Parathyroid adenoma (tissue), 2 donors: ENCODE data around the gene DCP1B.

ENCODE experiments used
- H2AFZ ChIP-seq: fragments of 300-600 bp; sonication (generic); one replicate; pipeline ENCODE4 v1.7.0; 2017; ENCODE audit warnings: antibody characterized with exemption, mild to moderate bottlenecking
- H3K27ac ChIP-seq: fragments of 300-600 bp; sonication (generic); one replicate; pipeline ENCODE4 v1.7.0; 2017
- H3K27me3 ChIP-seq: fragments of 300-600 bp; sonication (generic); one replicate; pipeline ENCODE4 v1.7.0; 2017; ENCODE audit warnings: low read length; ENCODE audit not compliant: control insufficient read depth, insufficient read depth
- H3K36me3 ChIP-seq: fragments of 300-600 bp; sonication (generic); one replicate; pipeline ENCODE4 v1.7.0; 2017; ENCODE audit warnings: low read length; ENCODE audit not compliant: control insufficient read depth, insufficient read depth
- H3K4me1 ChIP-seq: fragments of 300-600 bp; sonication (generic); one replicate; pipeline ENCODE4 v1.7.0; 2017; ENCODE audit warnings: control low read depth
- H3K4me2 ChIP-seq: fragments of 300-600 bp; sonication (generic); one replicate; pipeline ENCODE4 v1.7.0; 2017; ENCODE audit warnings: low read length
- H3K4me3 ChIP-seq: fragments of 300-600 bp; sonication (generic); one replicate; pipeline ENCODE4 v1.7.0; 2017; ENCODE audit warnings: low read depth, low read length
- H3K79me2 ChIP-seq: fragments of 300-600 bp; sonication (generic); one replicate; pipeline ENCODE4 v1.7.0; 2017; ENCODE audit warnings: control low read depth
- H3K9ac ChIP-seq: fragments of 300-600 bp; sonication (generic); one replicate; pipeline ENCODE4 v1.7.0; 2017; ENCODE audit warnings: mild to moderate bottlenecking
- H3K9me3 ChIP-seq: fragments of 300-600 bp; sonication (generic); one replicate; pipeline ENCODE4 v1.7.0; 2017; ENCODE audit warnings: low read length; ENCODE audit not compliant: control insufficient read depth
- CTCF ChIP-seq: fragments of 300-600 bp; sonication (generic); IDR thresholded peaks from one replicate; pipeline ENCODE4 v1.7.0; 2017; ENCODE audit warnings: antibody characterized with exemption, mild to moderate bottlenecking
- donor health status: primary hyperparathyroidism.

Gene DCP1B

GRCh38 chr12:1913377-1914113 is 90.7 kb downstream of the DCP1B start:
- Histone ChIP-seq H3K4me2 (no peak overlapping the region), H3K36me3 (no peaks in the 10 kb centered on the region), H3K27ac (no peak overlapping the region), H2AFZ (no peak overlapping the region), H3K4me3 (no peak overlapping the region), H3K27me3 (no peaks in the 10 kb centered on the region), H3K9me3 (no peaks in the 10 kb centered on the region), H3K9ac (no peak overlapping the region), H3K4me1 (no peaks in the 10 kb centered on the region), H3K79me2 (no peaks in the 10 kb centered on the region)
- no peak for TF ChIP-seq CTCF

GRCh38 chr12:1912580-1913376 is 91.5 kb downstream of the DCP1B start:
- Histone ChIP-seq H3K27ac (no peak overlapping the region), H3K9me3 (no peaks in the 10 kb centered on the region), H3K4me3 (no peak overlapping the region), H3K4me1 (no peaks in the 10 kb centered on the region), H3K36me3 (no peaks in the 10 kb centered on the region), H2AFZ (no peak overlapping the region), H3K27me3 (no peaks in the 10 kb centered on the region), H3K4me2 (no peak overlapping the region), H3K79me2 (no peaks in the 10 kb centered on the region), H3K9ac (no peak overlapping the region)
- TF ChIP-seq CTCF = no peak

GRCh38 chr12:1911598-1912575 is 92.4 kb downstream of the DCP1B start:
- H2AFZ ChIP-seq = no peak overlapping the region
- H3K27me3 ChIP-seq = no peaks in the 10 kb centered on the region
- H3K9me3 ChIP-seq = no peaks in the 10 kb centered on the region
- H3K36me3 ChIP-seq = no peaks in the 10 kb centered on the region
- no peak overlapping the region for H3K9ac ChIP-seq
- H3K79me2 ChIP-seq = no peaks in the 10 kb centered on the region
- H3K4me3 ChIP-seq = no peak overlapping the region
- no peak overlapping the region for H3K4me2 ChIP-seq
- no peak overlapping the region for H3K27ac ChIP-seq
- H3K4me1 ChIP-seq = no peaks in the 10 kb centered on the region
- TF ChIP-seq CTCF = no peak

- Histone ChIP-seq H3K27me3 (no peaks in the 10 kb centered on the region), H3K9me3 (no peaks in the 10 kb centered on the region)
- no peak for TF ChIP-seq CTCF
Measured at GRCh38 chr12:1910468-1910867, 93.8 kb downstream of the DCP1B start.

More at GRCh38 chr12:1910468-1910867, 93.8 kb downstream of the DCP1B start:
- Histone ChIP-seq H3K4me1 (no peaks in the 10 kb centered on the region), H2AFZ (no peak overlapping the region), H3K4me2 (no peak overlapping the region), H3K9ac (no peak overlapping the region), H3K27ac (no peak overlapping the region), H3K79me2 (no peaks in the 10 kb centered on the region), H3K36me3 (no peaks in the 10 kb centered on the region), H3K4me3 (no peak overlapping the region)
